HG02798 (cell line): Measurements from ENCODE around the gene POU2F1.
A peak's percentile ranks its signal among the peaks of the same experiment; 100 is the strongest.

Source experiments
- ATAC-seq: cut with Tn5 transposase; IDR thresholded peaks from one replicate; pipeline ENCODE4 v1.9.1; 2021; ENCODE audit warnings: mild to moderate bottlenecking; ENCODE audit not compliant: unreplicated experiment, poor library complexity

The POU2F1 gene

DNA sequence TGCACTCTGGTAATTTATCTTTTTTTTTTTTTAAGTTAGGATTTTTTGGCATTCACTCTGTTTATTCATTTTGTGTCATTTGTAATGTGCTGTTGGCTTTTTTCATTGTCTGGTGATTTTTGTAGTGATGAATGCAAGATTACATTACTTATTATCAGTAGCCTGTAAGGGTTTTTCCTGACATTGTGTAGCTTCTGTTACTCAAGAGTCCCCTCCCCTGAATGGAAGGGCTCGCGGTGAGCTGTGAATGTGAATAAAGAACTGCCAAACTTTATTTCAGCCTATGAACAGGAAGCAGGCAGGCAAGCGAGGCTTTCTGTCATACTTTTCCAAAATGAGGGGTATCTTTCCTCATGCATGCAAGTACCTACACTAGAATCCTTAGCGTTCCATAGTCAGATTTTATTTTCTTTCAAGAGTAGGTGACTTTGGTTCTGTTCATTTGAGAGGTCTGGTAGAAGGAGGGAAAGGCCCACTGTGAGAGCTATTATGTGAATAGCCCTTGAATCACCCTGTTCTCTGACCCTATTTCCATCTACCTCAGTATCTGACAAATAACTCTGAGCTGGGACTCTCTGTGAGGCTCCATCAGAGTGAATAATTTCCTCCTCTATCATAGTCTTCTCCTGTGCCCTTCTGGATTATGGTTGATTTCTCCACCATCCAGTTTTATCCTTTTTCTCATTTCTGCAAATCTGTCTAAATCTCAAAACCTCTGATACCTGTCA lies 183.6 kb downstream of the POU2F1 start:
- ATAC-seq: no peak

DNA sequence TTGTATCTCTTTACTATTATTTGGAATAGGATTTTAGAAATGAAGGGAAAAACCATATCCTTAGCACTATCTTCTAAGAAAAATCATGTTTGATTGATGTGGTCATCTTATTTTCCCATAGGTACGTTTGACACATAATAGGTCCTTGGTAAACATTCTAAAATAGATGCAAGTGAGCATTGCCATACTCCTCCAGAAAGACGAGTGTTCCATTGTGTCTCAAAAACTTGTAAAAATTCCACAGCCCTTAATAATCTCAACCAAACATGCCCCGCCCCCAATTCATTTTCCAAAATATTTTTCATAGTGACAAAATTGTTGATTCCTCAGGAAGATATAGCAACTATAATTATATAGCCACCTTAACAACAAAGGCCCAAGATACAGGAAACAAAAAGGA lies 184.2 kb downstream of the POU2F1 start:
- no peak for ATAC-seq

DNA sequence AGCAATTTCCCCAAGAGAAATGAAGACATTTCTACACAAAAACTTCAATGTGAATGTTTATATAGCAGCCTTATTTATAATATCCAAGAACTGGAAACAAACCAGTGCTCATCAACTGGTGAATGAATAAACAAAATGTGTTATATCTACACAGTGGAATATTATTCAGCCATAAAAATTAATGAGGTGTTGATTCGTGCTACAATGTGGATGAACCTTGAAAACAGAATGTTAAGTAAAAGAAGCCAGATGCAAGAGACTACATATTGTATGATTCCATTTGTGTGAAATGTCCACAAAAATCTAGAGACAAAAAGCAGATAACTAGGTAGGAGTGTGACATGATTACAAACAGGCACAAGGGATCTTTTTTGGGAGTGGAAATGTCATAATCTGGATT lies 187.7 kb downstream of the POU2F1 start:
- no peak for ATAC-seq

DNA sequence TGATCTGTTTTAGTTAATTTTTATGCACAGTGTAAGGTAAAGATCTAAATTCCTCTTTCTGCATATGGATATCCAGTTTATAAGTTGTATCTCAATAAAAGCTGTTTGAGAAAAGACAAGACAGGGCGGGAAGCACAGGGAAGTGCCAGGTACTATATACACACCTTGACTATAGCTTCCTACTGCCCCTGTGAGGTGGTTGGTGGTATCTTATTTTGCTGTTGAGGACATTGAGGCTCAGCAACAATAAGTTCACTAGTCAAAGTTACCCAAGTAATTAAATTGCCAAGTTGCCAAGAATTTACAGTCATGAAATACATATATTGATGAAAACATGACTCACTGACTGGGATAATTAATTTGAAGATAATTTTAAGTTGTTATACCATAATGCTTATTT lies 188.5 kb downstream of the POU2F1 start:
- no peak for ATAC-seq

DNA sequence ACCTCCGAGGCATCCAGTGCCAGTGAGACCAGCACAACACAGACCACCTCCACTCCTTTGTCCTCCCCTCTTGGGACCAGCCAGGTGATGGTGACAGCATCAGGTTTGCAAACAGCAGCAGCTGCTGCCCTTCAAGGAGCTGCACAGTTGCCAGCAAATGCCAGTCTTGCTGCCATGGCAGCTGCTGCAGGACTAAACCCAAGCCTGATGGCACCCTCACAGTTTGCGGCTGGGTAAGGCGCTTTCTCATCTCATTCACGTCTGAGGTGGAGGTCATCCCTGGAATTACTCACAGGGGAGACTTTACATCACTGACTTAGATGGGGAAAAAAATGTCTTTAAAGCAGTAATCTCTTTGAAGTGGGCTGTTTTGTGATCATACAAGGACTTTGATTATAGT lies 191.4 kb downstream of the POU2F1 start:
- no peak for ATAC-seq

DNA sequence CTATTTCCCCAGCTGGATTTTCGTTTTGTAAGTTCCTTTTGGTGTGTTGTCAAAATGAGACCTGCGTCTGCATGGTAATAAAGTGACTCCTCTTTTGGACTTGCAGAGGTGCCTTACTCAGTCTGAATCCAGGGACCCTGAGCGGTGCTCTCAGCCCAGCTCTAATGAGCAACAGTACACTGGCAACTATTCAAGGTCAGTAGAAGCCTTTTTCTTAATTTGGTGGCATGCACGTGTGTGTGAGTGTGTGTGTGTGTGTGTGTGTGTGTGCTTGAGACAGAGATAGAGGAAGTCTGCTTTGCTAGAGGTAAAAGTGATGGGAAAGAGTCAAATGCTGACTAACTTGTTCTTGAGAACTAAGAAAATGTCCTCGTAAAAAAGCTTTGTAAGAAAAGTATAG lies 192.2 kb downstream of the POU2F1 start:
- ATAC-seq: no peak

DNA sequence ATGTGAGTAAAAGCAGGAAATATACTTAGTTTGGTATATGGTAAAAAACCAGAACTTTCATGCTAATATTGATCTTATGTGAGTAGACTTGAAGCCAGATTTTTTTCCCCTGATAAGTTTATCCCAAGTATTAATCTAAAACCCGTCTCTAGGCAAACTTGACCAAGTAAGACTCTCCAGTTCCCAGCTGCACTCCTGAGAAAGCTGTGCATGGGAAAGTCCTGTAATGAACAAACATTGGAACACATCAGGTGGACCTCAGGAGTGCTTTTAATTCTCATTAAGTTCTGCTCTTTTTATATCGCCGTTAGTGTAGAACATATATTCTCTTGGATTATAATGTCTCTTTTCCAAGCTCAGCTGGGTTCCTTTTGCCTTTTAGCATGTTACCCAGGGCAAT lies 192.6 kb downstream of the POU2F1 start:
- no peak for ATAC-seq

DNA sequence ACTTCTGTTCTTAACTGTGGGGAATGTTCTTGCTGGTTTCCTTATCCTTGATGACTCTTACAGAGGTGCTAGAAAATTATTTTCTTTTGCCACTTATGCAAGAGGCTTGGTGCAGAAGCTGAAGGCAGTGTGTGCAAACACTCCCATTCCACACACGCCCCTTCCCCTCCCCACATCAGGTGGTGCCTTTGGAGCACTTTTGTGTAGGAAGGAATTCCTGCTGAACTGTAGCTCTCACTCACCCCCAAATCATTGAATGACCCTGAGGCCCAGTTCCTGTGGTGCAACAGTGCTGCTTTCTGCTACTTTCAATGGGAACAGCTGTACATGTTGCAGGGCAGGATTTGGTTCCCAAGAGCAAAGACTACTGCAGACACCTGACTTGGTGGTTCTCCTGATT lies 195.8 kb downstream of the POU2F1 start:
- no peak for ATAC-seq

DNA sequence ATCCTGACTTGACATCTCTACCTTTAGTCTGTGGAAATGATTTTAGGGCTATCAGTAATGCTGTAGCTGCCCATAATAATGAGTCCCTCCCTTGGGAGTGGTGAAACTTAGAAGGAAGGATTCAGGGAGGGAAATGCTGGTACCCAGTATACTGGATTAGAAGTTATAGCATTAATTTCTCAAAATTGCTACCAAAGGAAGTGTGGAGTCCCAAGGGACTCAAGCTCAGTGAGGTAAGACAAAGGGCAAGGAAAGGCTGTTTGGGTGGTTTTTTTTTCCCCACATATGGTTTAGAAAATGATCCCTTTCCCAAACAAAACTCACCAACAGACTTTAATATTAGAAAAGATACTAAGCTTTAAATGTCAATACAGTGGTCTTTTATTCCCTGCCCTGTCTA lies 197.7 kb downstream of the POU2F1 start:
- ATAC-seq: no peak

DNA sequence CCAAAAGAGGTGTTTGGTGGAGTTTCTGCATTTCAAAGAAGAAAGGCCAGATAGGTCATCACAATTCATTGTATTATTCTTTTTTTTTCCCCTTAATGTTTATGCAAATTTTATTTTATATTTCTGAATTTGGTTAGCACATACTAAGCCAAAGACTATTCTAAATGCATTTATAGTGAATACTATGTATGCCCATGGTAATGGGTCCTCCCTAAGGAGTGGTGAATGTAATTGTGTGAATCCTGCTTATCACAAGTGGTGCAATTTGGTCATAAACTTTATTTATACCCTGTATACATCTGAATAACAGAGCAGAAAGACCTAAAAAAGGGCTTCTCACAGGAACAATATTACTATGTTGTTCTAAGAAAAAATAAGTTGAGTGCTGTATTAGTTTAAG lies 198.6 kb downstream of the POU2F1 start:
- no peak for ATAC-seq

DNA sequence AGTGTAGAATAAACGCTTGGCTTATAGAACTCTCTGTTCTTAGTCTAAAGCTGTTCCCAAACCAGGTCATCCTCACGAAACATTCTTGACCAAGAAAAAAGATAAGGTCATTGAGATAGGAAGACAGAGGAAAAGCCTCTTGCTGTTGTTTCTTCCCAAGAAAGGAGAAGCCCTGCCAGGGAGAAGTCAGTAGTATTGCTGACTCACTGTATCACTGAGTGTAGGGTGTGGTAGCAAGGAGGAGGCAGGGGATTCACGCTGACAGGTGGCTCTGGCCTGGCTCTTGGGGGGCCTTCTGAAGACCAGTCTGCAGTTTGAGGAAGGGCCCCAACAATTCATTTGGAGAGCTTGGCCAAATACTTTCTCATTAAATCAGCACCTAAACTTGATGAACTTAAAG lies 199.8 kb downstream of the POU2F1 start:
- ATAC-seq: no peak

DNA sequence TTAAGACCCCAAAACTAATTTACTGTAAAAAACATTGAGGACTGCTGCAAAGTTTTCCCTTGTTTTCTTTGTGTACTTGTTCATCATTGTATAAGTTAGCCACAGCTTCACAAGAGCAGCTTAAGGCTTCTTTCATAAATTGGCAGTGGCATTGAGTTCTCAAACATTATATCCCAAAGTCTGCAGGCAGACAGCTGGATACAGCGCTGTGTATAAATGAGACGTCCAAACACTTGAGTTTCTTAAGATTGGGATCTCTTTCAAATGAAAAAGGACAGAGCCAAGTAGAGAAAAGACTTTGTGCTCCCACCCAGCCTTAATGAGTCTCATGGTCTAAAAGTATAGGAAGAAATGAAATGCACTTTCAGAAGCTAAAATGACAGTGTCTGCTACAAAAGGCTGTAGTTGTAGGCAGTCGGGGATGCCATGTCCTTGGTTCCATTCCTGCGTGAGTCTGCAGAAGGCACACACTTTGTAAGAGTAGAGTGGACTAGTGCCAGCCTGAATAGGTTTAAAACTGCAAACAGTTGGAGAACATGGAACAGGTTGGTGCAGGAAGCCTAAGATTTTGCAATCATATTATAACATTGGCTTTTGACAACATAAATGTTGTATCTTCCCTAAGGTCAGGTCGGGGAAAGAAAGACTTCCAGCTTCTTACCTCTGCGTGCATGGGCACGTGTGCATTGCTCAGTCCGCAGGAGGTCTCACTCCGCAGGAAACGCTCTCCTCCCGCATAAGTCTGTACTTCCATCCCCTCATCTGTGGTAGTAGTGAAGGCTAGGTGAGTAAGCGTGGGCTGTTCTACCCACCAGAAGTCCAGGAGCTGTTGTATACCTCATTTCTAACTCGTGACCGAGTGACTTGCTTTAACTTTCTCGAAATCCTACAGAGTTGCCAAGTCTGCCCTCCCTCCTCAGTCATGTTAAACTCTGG lies 203.3 kb downstream of the POU2F1 start:
- ATAC-seq: no peak

DNA sequence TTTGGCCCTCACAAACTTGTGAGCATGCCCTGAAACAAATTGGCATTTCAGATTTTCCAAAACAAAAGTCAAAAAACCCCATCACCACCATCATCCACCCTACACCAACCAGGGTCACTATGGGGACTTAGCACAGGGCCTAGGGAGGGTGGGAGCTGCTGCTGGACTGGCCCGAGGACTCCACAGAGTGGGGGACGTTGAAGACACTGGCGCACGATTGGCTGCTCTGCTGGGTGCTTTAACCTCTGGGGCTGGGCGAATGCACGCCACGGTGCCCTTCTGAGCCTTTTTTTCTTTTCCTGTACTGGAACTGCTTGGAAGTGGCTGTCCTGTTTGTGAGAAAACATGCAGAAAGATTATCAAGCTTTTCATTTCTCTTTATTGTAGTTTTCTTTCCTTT lies 204.8 kb downstream of the POU2F1 start:
- no peak for ATAC-seq

DNA sequence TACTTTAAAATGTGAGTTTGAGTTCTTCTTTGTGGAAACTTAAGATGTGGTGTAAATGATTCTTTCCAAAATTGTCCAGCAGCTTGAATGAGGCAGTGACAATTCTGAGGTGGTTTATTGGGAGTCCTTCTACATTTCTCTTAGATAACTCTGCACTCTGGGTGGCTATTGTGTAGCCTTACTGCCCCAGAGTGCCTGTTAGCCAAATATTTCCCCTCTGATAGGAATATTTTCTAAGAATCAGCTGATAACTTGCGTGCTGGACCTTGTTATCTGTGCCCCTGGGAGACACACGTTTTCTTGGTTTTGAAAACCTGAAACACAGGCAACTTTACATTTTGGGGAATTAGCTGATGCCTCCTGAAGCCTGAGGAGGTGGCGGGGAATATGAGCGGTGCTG lies 206.0 kb downstream of the POU2F1 start:
- ATAC-seq: no peak

DNA sequence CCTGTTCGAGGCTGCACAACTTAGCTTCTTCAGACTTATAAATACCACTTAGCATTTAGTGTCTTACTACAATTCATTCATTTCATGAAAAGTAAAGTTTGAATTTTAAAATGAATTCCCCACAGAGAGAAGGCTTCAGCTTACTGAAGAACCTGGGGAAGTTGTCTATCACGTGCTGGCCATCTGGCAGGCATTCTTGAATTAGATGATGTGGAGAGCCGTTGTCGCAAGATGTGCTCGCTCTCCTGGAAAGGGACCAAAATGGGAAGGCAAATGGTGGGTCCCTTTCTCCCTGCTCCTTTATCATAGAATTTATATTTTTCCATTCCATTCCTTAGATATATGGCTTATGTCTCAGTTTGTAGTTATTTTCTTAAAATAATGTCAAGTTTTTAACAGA lies 207.2 kb downstream of the POU2F1 start:
- ATAC-seq: no peak

DNA sequence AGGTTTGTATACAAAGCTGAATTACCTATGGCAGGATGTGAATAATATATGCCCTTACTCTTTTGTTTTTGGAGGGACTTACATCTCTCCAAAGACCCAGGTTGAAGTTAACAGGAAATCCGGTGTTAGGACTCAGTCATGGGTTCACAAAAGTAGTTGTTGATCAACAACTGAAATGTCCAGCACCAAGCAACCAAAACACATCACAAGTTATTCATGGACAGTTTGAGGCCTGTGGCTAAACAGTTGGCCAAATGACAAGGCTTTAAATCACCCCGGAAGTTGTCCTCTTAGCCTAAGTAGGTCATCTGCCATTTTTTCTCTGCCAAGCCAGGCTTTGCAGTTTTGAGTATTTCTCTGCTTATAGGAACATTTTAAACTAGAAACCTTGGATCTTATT lies 207.7 kb downstream of the POU2F1 start:
- no peak for ATAC-seq

DNA sequence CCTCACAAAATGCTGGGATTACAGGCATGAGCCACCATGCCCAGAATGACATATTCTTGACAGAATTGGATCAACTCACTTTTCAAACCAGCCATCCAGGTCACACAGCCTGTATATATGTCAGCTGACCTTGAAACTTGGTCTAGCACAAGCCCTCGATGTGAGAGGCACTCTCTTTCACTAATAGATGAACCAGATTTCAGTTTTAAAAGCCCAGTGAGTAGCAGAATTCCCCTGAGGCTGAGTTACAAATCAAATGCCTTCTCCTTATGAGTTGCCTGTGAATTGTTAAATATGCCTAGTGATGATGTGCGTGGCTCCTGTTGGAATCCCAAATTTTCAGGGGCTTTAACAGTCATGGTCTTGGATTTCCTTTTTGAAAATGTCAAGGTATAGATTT lies 208.9 kb downstream of the POU2F1 start:
- ATAC-seq: peak; percentile 55

DNA sequence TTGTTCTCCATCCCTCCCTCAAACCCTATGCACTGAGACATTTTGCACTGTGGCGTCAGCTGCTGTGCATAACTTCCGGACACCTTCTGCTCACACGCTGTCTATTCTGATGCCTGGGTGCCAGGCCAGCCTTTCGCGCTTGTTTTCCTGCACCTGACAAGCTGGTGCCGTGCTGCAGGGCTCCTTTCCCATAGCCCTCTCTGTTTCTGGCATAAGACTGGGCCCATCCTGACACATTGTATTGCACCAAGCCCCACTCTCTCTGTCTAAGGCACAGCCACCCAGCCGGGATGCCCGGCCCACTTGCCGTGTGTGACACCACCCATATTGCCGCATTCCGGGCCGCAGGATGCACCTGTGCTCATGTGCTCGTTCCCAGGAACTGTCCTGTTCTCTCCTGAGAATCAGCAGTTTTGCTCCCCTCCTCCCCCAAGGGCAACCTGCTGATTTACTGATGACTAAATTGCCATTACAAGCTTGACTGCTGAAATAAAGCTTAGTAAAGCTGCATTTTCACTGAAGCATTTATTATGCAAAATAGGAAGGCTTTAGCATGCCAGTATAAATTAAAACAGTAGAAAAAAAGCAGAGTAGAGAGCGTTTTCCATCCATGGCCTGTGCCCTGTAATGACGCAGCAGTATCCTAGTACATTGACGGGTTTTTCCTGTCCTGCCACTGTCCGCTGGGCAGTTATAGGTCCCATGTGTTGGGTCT lies 209.6 kb downstream of the POU2F1 start:
- ATAC-seq: peak; percentile 41

DNA sequence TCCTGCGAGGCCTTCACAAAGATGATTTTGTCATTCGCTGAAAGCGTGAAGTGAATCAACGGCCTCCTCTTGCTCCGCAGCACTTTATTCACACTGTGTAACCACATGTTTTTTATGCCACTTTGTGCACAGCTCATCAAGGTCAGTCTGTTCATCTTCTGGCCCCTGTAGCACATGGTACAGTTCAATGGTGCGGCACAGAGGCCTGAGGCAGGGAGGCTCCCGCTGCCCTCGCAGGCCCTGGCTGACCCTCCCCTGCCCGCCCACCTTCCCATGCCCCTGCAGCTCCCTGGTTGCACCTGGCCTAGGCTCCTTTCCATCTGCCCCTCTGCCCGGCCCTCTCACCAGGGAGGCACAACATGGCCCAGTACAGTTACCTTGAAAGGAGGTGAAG lies 210.2 kb downstream of the POU2F1 start:
- ATAC-seq: peak; percentile 19

DNA sequence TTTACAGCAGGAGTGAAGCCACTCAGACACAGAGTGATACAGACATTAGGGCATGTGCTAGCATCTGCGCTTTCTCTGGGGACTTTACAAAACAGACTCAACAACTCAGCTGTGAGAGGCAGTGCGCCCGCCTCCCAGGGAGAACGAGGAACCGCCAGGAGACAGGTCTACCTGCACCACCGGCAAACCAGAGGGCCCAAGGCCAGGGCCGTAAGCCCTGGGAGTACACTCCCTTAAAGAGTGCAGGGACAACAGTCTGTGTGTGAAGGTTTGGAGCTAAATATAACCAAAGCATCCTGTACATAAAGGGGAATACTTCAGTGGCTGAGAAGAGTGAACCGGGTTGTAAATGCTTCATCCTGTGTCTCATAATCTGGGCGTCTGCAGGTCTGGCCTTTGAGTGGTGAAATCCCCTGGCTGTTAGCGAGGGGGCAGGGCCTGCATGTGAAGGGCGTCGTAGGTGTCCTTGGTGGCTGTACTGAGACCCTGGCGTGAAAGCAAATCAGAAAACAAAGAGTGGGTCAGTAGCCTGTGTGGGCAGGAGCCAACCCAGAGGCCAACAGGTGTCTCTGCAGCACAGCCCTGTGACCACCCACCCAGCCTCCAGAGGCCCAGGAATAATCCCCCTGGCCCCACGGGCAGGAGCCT lies 210.7 kb downstream of the POU2F1 start:
- ATAC-seq: peak; percentile 36
